Measurements from ENCODE around the gene PCDHGA1. TPM values are rescaled to one million over a fixed set of nuclear protein-coding genes. Genes with fewer than 3 reads are reported as not detected.

PCDHGA1 gene
- total and polyA plus RNA-seq, 7 donors, result 0.27 to 2.1 (median 0.59) TPM

- no peaks in the 10 kb centered on the region for H3K9me3 ChIP-seq
- no peak overlapping the region for H3K4me3 ChIP-seq
- intact Hi-C loops (cut with DNase I), result no loop called here
- WGBS, 3 donors, result 58 to 64% (median 59%) methylated on average over 50 of the region's 50 CpGs
- TF ChIP-seq CTCF (IDR thresholded peaks at IDR 0.05), result no peak
- H3K4me1 ChIP-seq, result no peaks in the 10 kb centered on the region
- no peak for DNase-seq
- no peaks in the 10 kb centered on the region for H3K36me3 ChIP-seq (ENCODE audit: insufficient read depth in 1 of 2, low read depth in 1 of 2)
- no peak for ATAC-seq
- no peak overlapping the region for H3K27ac ChIP-seq
- no peaks in the 10 kb centered on the region for H3K27me3 ChIP-seq (ENCODE audit: insufficient read depth in 3 of 3, low read length in 2 of 3)
These were observed 111.4 kb downstream of the PCDHGA1 start for GRCh38 chr5:141441571-141442170.

GRCh38 chr5:141465351-141465750, 135.0 kb downstream of the PCDHGA1 start:
- Histone ChIP-seq H3K4me1 (no peaks in the 10 kb centered on the region), H3K36me3 (ENCODE audit: insufficient read depth in 1 of 2, low read depth in 1 of 2) (no peaks in the 10 kb centered on the region), H3K4me3 (no peak overlapping the region), H3K27me3 (ENCODE audit: insufficient read depth in 3 of 3, low read length in 2 of 3) (no peaks in the 10 kb centered on the region), H3K27ac (no peak overlapping the region), H3K9me3 (no peaks in the 10 kb centered on the region)
- intact Hi-C loops (cut with DNase I), result no loop called here
- TF ChIP-seq CTCF (IDR thresholded peaks at IDR 0.05), result no peak
- no peak for DNase-seq
- no peak for ATAC-seq
- 98 to 99% (median 98%) methylated on average over 3 of the region's 3 CpGs for WGBS, 3 donors

- no peaks in the 10 kb centered on the region for H3K36me3 ChIP-seq (ENCODE audit: insufficient read depth in 1 of 2, low read depth in 1 of 2)
- intact Hi-C loops (cut with DNase I), result loop anchor here (2.0 to 5.0 kb wide), 3 partner anchors 37 to 49 kb away; partner anchors contain the start of gene PCDHGA12 (in 1 of the 2)
- peak within 1 kb of the TSS; percentile 81 for H3K27ac ChIP-seq
- DNase-seq (peak; percentile 92 to 96), ATAC-seq (peak; percentile 98)
- H3K4me1 ChIP-seq, result peaks cover 38% of the 10 kb centered on the region
- H3K9me3 ChIP-seq, result no peaks in the 10 kb centered on the region
- H3K4me3 ChIP-seq, result peak within 1 kb of the TSS; percentile 77
- 1% methylated on average over 27 to 28 of the region's 28 CpGs for WGBS, 3 donors
- H3K27me3 ChIP-seq (ENCODE audit: insufficient read depth in 3 of 3, low read length in 2 of 3), result peaks cover 0 to 6% (median 0%) of the 10 kb centered on the region in 3 donors
- TF ChIP-seq CTCF (IDR thresholded peaks at IDR 0.05), result peak; percentile 29
These were observed 145.4 kb downstream of the PCDHGA1 start, which contains the start of gene PCDHGC3 for GRCh38 chr5:141475625-141476131. Gene PCDHGC3, plus strand, starts transcription at chr5:141475966. Its CDS starts 151 bp downstream, at chr5:141476117.

- Histone ChIP-seq H3K36me3 (ENCODE audit: insufficient read depth in 1 of 2, low read depth in 1 of 2) (no peaks in the 10 kb centered on the region), H3K4me1 (peaks cover 38% of the 10 kb centered on the region), H3K9me3 (no peaks in the 10 kb centered on the region), H3K27me3 (ENCODE audit: insufficient read depth in 3 of 3, low read length in 2 of 3) (peaks cover 0 to 6% (median 0%) of the 10 kb centered on the region in 3 donors), H3K27ac (peak overlapping the region; percentile 81), H3K4me3 (peak overlapping the region; percentile 77)
- intact Hi-C loops (cut with DNase I), result loop anchor here (5.0 kb wide), 2 partner anchors 36 to 44 kb away; partner anchors contain the start of gene PCDHGA12 (in 1 of the 2)
- DNase-seq (peak; percentile 73 to 84), ATAC-seq (peak; percentile 52 to 73 (median 58))
- TF ChIP-seq CTCF (IDR thresholded peaks at IDR 0.05), result no peak
- 0 to 1% (median 1%) methylated on average over 58 of the region's 58 CpGs for WGBS, 3 donors
These were observed 146.0 kb downstream of the PCDHGA1 start for GRCh38 chr5:141476132-141476911.

All from psoas muscle (tissue), 8 donors.